GM18951 (cell line): ENCODE data around the gene POR.
A peak's percentile ranks its signal among the peaks of the same experiment; 100 is the strongest.
"Not testable (repeated sequence)": the region's sequence is repeated elsewhere in the genome, so short reads cannot be mapped to it uniquely, and the experiment has no call there.

ENCODE experiments used
- POLR2A ChIP-seq: IDR thresholded peaks from 4 replicates; pipeline ENCODE4 v1.6.1; 2011; ENCODE audit warnings: mild to moderate bottlenecking; ENCODE audit not compliant: insufficient read length, insufficient read depth; ENCODE audit errors: extremely low read depth
- in situ Hi-C: fragments of 300-500 bp; cut with MboI; formaldehyde crosslinking; loops from one replicate; pipeline ENCODE4 v1.12.0; 2022; ENCODE audit warnings: low sequenced_read_pairs, mixed read lengths, inconsistent platforms; ENCODE audit not compliant: unreplicated experiment

Gene POR

DNA sequence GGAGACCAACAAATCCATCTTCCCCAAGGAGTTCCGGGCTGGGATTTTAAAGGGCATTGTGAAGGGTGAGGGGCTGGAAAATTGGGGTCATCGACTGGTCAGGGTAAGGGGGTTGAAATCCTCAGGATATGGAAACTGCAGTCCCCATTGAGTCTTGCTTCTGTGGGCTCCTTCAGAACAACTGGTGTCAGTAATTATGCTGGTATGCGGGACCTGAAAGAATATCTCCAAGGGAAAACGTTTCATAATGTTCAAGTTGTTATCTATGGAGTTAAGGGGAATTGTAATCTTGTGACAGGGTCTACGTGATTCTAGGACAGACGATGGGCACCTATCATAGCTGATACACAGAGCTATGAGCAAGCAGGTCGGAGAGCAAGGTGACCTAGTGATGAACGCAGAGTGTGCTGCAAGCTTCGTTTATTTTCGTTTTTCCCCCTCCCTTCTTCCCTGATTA, 36.6 kb upstream of the POR start:
- in situ Hi-C loops: no loop called here
- no peak for TF ChIP-seq POLR2A

DNA sequence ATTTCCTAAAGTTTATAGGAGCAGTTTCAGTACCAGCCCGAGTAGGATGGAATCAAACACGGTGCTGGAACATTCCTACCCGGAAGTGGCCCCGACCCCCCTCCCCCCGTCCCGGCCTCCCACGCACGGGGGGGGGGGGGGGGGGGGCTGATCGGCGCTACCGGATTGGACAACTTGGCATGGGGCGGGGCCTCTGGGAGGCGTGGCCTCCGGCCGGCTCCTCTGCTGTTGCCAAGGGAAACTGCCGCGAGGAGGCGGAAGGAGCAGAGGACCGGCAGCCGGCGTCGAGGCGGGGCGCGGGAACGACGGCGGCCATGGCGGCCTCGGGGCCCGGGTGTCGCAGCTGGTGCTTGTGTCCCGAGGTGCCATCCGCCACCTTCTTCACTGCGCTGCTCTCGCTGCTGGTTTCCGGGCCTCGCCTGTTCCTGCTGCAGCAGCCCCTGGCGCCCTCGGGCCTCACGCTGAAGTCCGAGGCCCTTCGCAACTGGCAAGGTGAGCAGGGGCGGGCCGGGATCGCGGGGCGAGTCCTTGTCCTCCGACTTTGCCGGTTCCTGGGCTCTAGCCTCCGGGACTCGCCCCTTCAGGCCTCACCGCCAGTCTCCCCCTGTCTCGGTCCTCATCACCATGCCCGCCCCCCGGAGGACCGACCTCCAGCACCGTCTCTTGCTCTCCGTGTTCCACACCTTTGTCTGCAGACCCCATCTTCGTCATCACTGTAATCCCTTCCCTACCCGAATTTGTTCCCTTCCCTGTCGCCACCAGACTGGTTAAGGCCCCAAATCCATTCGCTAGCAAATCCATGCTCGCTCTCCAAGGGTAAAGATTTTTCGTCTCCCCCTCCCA, 36.0 kb upstream of the POR start, which contains the start of gene RHBDD2:
RHBDD2 (plus strand) TSS at position 266 of the 843 bp plus-strand sequence; CDS start at position 315, 49 bp downstream.
- in situ Hi-C loops: no loop called here
- TF ChIP-seq POLR2A: peak; percentile 94

DNA sequence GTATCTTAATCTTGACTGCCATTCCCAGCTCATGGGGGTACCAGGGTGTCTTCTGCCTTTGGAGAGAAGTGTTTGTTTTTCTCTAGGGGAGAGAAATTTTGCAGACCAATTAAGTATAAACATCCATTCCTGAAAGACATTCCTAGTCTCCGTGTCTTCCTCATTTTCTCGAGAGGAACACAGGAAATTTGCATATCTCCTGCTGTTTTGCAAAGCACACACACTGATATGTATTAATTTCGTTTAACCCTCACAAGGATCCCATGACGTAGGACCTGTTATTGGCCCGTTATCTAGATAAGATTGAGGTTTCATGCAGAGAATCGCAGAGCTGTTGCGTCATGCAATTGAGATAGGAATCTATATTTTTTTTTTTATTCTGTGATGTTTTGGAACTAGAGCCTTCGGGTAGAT, 35.2 kb upstream of the POR start:
- in situ Hi-C loops: no loop called here
- TF ChIP-seq POLR2A: no peak

DNA sequence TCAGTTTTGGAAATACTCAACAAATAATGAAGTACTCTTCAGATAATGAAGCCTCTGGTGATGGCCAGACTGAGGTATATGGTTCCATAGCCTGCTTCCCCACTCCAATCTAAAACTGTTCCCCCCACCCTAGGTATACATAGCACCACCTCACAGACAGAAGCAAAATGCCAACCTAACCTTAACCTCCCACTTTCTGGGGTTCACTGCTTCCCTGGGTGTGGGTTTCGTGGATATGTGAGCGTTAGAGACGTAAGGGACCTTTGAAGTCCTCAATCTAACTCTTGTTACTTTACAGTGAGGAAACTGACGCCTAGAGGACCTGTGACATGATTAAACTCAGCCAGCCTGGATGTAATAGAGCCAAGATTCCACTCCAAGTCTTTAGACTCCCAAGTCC, 34.7 kb upstream of the POR start:
- no peak for TF ChIP-seq POLR2A
- in situ Hi-C loops: no loop called here

DNA sequence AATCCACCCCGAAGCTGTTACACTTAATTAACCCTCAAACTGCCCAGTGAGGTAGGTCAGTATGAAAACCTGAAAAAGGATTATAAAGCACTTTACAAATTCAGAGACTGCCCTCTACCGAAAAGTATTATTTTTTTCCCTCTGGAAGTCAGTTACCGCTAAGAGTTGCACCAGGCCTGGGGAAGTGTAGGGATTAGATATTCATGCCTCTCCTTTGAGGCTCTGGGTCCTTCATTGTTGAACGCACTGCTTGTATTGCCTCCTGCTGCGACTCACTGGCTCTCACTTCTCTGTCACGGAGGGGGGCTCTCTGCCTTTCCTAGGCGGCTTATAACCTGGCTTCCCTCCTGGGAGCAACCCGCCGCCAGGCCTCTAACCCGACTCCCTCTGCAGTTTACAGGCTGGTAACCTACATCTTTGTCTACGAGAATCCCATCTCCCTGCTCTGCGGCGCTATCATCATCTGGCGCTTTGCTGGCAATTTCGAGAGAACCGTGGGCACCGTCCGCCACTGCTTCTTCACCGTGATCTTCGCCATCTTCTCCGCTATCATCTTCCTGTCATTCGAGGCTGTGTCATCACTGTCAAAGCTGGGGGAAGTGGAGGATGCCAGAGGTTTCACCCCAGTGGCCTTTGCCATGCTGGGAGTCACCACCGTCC, 33.4 kb upstream of the POR start:
- TF ChIP-seq POLR2A: no peak
- in situ Hi-C loops: no loop called here

DNA sequence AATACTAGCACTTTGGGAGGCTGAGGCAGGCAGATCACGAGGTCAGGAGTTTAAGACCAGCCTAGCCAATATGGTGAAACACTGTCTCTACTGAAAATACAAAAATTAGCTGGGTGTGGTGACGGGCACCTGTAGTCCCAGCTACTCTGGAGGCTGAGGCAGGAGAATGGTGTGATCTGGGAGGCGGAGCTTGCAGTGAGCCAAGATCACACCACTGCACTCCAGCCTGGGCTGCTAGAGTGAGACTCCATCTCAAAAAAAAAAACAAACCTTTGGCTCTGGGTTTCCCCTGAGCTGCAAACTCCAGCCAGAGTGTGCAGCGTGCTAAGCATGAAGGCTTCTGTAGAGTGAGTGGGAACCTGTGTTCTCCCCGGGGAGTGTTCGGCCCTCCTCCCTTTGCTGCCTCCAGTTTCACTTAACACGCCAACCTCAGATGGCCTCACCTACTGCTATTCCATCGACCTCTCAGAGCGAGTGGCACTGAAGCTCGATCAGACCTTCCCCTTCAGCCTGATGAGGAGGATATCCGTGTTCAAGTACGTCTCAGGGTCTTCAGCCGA, 31.6 kb upstream of the POR start:
- in situ Hi-C loops: not testable (repeated sequence)

DNA sequence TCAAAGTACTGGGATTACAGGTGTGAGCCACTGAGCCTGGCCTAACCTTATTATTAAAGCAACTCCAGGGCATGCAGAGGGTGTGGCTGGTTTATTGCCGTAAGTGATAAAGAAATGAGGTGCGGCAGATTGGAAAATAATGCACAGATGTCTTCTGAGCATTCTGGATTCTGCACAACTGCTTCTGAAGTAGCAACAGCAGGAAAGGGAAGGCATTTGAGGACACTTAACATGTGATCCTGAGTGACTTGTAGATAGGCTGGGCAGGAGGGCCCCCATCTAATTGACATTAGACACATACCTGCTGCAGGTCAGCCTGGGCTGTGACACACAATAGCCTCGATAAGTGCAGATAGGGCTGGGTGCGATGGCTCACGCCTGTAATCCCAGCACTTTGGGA, 30.5 kb upstream of the POR start:
- in situ Hi-C loops: no loop called here
- TF ChIP-seq POLR2A: no peak

DNA sequence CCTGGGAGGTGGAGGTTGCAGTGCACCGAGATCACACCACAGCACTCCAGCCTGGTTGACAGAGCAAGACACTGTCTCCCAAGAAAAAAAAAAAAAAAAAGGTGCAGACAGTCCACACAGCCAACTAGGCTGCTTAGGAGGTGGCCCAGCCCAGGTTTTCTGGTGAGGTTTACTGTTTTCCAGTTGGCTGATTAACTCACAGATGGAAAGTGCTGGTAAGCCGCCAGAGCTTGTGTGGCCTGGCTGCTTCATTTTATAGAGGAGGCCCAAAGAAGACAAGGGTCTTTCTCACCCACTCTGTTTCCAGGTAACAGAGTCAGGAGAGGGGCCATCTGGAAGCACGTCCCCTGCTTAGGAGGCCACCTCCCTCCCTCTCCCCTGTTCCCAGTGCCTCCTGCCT, 29.9 kb upstream of the POR start:
- no peak for TF ChIP-seq POLR2A
- in situ Hi-C loops: no loop called here

DNA sequence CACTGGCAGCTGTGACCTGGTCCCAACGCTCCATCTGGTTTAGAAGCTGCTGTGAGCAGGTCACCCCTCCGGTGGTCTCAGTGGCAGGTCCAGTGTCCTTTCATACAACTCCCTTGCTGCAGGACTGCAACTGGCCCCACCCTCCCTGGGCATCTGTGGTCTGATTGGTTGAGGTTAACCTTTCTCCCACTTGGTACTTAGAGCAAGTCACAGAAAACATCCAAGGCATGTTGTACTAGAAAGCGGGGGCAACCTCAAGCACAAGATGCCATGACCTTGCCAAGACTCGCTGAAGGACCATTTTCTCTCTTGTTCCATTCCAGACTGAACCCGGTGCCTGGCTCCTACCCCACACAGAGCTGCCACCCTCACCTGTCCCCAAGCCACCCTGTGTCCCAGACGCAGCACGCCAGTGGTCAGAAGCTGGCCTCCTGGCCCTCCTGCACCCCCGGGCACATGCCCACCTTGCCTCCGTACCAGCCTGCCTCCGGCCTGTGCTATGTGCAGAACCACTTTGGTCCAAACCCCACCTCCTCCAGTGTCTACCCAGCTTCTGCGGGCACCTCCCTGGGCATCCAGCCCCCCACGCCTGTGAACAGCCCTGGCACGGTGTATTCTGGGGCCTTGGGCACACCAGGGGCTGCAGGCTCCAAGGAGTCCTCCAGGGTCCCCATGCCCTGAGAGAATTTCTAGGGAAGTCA, 27.1 kb upstream of the POR start:
- TF ChIP-seq POLR2A: no peak
- in situ Hi-C loops: no loop called here

DNA sequence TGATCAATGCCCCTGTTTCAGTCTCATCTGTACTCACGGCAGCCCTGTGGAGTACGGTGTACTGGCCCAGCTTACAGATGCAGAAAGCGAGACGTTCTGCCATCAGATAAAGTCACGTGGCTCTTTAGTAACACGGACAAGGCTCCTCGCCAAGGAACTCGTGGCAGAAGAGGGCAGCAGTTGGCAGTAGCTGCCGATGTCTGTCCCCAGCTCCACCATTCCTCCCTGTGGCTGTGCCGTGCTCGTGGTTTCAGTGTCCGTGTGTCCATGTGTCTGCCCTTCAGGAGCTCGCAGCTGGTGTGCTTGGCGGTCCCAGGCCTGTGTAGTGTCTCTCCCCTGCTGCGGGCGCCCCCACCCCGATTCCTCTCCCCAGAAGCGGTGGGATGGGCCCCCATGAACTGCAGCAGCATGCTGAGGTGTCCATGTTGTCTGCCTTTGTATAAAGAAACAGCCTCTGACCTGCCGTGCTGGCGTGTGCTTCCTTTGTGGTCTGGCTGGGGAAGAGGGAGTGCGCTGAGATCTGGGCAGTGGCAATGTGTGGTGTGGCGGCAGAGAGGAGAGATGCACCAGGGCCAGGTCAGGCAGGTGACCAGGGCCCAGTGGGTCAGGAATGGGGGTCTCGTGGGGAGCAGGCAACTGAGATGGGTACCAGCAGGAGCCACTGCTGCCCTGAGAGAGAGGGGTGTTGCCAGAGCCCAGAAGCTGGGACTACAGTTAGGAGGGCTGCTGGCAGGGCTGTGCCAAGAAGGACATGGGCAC, 26.3 kb upstream of the POR start:
- in situ Hi-C loops: no loop called here
- TF ChIP-seq POLR2A: no peak

DNA sequence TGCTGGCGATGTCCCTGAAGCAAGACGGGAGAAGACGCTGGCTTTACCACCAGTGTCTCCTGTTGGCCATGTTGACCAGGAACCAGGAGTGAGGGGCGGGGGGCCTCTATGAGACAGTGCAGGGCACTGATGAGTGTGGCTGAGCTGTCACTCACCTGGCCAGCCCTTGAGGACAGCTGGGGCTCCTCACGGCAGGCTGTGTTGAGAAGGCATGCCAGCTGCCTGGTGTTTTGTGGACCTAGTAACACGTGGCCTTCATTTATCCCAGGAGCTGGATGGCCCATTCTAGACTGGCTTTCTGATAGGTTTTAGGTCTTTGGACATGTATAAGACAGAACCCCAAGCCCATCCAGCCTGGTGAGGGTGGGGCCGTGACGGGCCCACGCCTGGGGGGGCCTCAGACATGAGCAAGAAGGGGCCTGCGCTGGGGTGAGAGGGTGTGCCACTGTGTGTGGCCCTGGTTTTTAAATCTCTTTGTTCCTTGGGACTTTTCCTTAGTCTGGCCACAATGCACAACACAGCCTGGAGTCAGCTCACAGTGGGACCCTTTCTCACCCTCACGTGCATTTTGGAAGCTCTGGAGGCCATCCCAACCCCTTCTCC, 25.6 kb upstream of the POR start:
- in situ Hi-C loops: no loop called here
- TF ChIP-seq POLR2A: no peak

DNA sequence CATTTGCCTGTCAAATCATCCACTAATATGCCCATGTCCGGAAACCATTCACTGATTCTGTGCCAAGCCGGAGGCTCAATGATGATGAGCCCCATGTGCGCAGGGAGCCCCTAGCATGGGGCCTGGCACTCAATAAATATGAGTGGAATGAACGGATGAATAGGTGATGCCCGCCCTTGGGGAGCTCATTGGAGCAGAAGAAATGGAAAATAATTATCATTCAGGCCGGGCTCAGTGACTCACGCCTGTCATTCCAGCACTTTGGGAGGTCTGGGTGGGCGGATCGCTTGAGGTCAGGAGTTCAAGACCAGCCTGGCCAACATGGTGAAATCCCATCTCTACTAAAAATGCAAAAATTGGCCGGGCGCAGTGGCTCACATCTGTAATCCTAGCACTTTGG, 25.1 kb upstream of the POR start:
- in situ Hi-C loops: no loop called here
- no peak for TF ChIP-seq POLR2A

DNA sequence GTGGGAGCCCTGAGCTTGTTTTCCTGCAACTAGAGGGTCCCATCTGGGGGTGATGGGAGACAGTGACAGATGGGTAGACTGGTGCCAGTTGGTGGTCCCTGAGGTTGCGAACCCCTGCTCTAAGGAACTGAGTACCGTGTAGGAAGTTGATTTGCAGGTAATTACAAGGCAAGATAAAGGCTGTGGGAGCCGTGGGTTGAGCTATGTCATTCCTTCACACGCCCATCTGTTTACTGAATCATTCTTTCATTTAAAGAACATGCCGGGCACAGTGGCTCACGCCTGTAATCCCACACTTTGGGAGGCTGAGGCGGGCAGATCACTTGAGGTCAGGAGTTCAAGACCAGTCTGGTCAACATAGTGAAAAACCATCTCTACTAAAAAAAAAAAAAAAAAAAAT, 23.7 kb upstream of the POR start:
- in situ Hi-C loops: not testable (repeated sequence)
